ENCODE data around the gene CNTD1.
"Not testable (repeated sequence)": the region's sequence is repeated elsewhere in the genome, so short reads cannot be mapped to it uniquely, and the experiment has no call there.

- TF ChIP-seq EZH2phosphoT487 (IDR thresholded peaks at IDR 0.05; ENCODE audit: insufficient read depth, low read depth); EZH2 (IDR thresholded peaks at IDR 0.05; ENCODE audit: insufficient read depth, poor library complexity, severe bottlenecking): not testable (repeated sequence)
Measured at GRCh38 chr17:42768006-42768405, 30.7 kb upstream of the CNTD1 start.
